GM19467 (cell line): ENCODE data around the gene NCOA7.
A peak's percentile ranks its signal among the peaks of the same experiment; 100 is the strongest.

ENCODE experiments used
- ATAC-seq: cut with Tn5 transposase; IDR thresholded peaks from one replicate; pipeline ENCODE4 v1.9.1; 2021; ENCODE audit warnings: mild to moderate bottlenecking, moderate library complexity; ENCODE audit not compliant: unreplicated experiment

Gene NCOA7

GRCh38 chr6:125811259-125811658 is 20.5 kb downstream of the NCOA7 start:
- no peak for ATAC-seq

GRCh38 chr6:125812394-125813292 is 21.9 kb downstream of the NCOA7 start:
- no peak for ATAC-seq

- ATAC-seq = no peak
These were observed 23.7 kb downstream of the NCOA7 start for GRCh38 chr6:125814481-125814880.

GRCh38 chr6:125815080-125815910 is 24.5 kb downstream of the NCOA7 start:
- ATAC-seq = no peak

- no peak for ATAC-seq
These were observed 26.1 kb downstream of the NCOA7 start for GRCh38 chr6:125816828-125817280.

GRCh38 chr6:125818225-125818657 is 27.5 kb downstream of the NCOA7 start:
- no peak for ATAC-seq

GRCh38 chr6:125818772-125819260 is 28.1 kb downstream of the NCOA7 start:
- no peak for ATAC-seq

- no peak for ATAC-seq
These were observed 29.0 kb downstream of the NCOA7 start for GRCh38 chr6:125819535-125820326.

- no peak for ATAC-seq
These were observed 31.1 kb downstream of the NCOA7 start for GRCh38 chr6:125821825-125822281.

GRCh38 chr6:125823180-125823579 is 32.4 kb downstream of the NCOA7 start:
- no peak for ATAC-seq

- no peak for ATAC-seq
These were observed 34.4 kb downstream of the NCOA7 start for GRCh38 chr6:125824946-125825771.

- ATAC-seq = no peak
These were observed 36.1 kb downstream of the NCOA7 start for GRCh38 chr6:125826695-125827463.

GRCh38 chr6:125827788-125828320 is 37.1 kb downstream of the NCOA7 start:
- no peak for ATAC-seq

- ATAC-seq = no peak
These were observed 37.8 kb downstream of the NCOA7 start for GRCh38 chr6:125828476-125829039.

- ATAC-seq = no peak
These were observed 38.7 kb downstream of the NCOA7 start for GRCh38 chr6:125829433-125829832.

- no peak for ATAC-seq
These were observed 40.9 kb downstream of the NCOA7 start for GRCh38 chr6:125831659-125832058.

GRCh38 chr6:125832391-125833117 is 41.8 kb downstream of the NCOA7 start:
- no peak for ATAC-seq

GRCh38 chr6:125834348-125834747 is 43.6 kb downstream of the NCOA7 start:
- peak; percentile 91 for ATAC-seq
